Activated CD4-positive, alpha-beta T cell treated with anti-CD3 and anti-CD28 coated beads, Interleukin-2, Interleukin-6, amounts not matched to agents 100 ng/mL and 50 ng/mL, durations not matched to agents 16 hours and 8 hours (primary cell): ENCODE data around the gene HIP1.
A peak's percentile ranks its signal among the peaks of the same experiment; 100 is the strongest.
"Not testable (repeated sequence)": the region's sequence is repeated elsewhere in the genome, so short reads cannot be mapped to it uniquely, and the experiment has no call there.

ENCODE experiments used
- DNase-seq: peaks from one replicate; pipeline ENCODE4 v3.0.0-alpha.2; 2020

Gene HIP1

DNA sequence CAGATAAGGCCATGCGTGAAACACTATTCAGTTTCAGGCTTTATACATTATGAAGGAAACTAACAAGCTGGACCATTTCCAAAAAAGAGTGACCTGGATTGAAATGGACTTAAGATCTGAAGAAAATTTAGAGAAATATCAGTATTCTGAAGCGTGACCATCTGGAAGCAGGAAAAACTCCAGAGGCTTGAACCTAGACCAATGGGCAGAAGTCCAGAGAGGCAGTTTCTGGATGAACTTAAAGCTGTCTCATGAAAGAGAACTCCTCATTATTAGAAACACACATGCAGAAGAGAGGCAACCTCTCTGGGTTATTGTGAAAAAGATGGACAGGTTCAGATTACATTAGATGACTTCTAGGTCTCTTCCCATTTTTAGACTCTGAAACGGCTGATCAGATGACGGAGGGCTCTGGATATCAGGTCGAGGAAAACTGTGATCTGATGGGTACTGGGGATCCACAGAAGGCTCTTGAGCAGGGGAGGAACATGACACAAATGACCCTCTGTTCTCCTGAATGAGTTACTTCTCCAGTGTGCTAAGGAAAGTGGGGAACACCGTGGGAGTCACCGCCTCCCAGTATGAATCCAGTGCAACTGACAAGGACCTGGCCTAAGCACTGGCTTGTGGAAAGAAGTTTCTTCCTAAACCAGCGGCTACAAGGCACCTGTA is 130.2 kb downstream of the HIP1 start:
- no peak for DNase-seq

GRCh38 chr7:75604408-75604807 is 134.3 kb downstream of the HIP1 start:
- no peak for DNase-seq

- not testable (repeated sequence) for DNase-seq
These were observed 135.9 kb downstream of the HIP1 start for GRCh38 chr7:75602831-75603230.

- DNase-seq, result no peak
These were observed 137.2 kb downstream of the HIP1 start for GRCh38 chr7:75601539-75601938.

GRCh38 chr7:75600748-75601147 is 138.0 kb downstream of the HIP1 start:
- DNase-seq, result not testable (repeated sequence)

GRCh38 chr7:75599244-75599781 is 139.4 kb downstream of the HIP1 start:
- no peak for DNase-seq

GRCh38 chr7:75596727-75597614 is 141.8 kb downstream of the HIP1 start:
- DNase-seq, result peak; percentile 90

DNA sequence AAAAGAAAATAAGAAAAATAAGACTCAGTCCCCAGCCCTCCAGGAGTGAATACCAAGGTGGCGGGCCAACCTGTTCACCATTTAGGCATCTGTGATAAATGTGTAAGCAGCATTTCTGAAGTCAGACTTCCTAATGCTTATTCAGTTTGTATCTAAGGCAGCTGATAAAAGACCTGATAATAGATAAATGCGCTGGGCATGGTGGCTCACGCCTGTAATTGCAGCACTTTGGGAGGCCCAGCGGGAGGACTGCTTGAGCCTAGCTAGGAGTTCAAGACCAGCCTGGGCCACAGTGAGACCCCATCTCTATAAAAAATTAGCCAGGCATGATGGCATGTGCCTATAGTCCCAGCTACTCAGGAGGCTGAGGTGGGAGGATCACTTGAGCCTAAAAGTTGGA is 143.0 kb downstream of the HIP1 start:
- no peak for DNase-seq

- DNase-seq, result not testable (repeated sequence)
These were observed 145.1 kb downstream of the HIP1 start for GRCh38 chr7:75593500-75594184.

DNA sequence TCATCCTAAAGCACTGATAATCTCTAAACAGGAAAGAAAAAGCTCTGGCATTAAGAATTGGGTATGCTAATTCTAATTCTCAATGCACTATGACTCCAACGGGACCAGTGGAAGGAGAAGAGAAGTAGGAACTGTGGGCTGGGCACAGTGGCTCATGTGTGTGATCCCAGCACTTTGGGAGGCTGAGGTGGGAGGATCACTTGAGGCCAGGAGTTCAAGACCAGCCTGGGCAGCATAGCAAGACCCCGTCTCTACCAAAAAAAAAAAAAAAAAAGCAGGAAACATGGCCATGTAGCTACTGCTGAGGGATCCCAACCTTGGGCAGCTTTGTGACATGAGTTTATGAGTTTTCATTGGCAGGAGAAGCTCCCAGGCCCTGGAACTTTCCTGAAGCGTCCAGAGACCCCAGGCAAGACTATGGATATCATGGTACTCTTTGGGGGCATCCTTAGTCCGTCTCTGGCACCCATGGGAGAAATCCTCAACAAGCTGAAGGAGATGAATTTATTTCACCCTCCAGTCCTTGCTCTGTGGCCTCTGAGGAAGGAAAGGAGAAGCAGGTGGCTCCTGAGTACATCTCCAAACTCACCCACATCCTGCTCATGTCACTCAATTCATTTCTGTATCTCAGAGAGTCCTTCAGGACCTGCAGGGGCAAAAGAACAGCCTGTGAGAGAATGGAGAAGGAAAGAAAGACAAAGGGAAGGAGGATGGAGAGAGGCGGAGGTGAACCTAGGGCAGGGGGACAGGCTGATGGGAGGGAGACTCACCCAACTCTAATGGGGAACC is 147.1 kb downstream of the HIP1 start:
- DNase-seq, result peak; percentile 28

DNA sequence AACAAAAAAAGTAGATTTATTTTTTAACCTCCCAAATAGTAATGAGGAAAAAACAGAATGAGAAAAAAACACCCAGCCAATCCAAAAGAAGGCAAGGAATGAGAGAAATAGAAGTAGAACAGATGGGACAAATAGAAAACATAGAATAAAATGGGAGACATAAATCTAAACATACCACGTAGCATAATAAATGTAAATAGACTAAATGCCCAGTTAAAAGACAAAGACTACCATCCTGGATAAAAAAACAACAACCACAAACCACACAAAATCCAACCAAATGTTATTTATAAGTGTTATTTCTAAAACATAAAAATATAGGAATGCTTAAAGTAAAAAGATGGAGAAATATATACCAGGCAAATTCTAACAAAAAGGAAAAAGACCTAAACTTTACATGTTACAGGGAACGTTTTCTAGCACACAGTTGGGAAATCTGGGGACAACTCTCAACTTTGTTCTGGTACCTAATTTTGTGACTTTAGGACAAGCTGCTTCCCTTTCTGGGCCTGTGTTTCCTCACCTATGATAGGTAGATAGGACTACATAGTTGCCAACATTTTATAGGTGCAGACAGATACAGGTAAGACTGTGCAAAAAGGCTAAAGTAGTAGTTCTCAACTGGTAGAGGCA is 148.3 kb downstream of the HIP1 start:
- DNase-seq, result no peak

- no peak for DNase-seq
These were observed 154.4 kb downstream of the HIP1 start for GRCh38 chr7:75584354-75584753.

- DNase-seq, result no peak
These were observed 155.5 kb downstream of the HIP1 start for GRCh38 chr7:75583255-75583654.

- no peak for DNase-seq
These were observed 158.8 kb downstream of the HIP1 start for GRCh38 chr7:75579899-75580298.

DNA sequence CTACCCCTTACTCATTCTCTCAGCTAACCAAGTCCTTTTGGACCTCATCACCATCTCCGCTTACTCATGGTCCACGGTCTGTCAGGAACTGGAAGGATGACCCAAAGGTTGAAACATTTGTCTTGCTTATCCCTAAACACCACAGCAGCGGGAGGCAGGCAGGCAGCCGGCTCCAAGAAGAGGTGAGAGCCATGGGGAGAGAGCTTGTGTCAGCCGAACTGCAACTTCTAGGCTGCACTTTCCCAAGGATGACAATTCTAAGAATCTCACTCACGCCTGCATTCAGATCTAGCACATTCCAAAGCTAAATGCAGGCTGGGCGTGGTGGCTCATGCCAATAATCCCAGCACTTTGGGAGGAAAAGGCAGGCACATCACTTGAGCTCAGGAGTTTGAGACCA is 160.7 kb downstream of the HIP1 start:
- no peak for DNase-seq

- no peak for DNase-seq
These were observed 163.1 kb downstream of the HIP1 start for GRCh38 chr7:75575488-75576121.

DNA sequence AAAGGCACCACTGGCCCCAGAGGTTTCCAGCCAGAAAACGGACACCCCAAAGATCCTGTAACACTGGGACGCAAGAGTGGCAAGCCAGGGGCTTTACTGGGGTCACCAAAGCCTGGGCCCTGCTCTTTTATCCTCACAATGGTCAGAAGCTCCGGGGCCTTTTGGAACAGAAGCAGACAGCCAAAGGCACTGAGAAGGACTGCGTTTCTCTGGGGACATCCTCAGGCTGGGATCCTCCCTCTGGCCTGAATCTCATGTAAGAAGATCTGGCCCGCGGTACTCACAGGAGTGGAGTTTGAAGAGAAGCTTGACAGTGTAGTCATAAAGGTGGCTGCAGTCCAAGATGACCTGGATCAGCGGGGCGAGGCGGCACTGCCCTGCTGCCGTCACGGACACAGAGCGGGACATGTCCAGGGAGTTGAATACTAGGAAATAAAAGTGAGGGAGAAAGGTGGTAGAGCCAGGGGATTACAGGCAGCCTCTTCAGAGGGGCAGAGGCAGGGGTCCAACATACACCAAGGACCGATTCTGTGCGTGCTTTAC is 165.2 kb downstream of the HIP1 start:
- no peak for DNase-seq

DNA sequence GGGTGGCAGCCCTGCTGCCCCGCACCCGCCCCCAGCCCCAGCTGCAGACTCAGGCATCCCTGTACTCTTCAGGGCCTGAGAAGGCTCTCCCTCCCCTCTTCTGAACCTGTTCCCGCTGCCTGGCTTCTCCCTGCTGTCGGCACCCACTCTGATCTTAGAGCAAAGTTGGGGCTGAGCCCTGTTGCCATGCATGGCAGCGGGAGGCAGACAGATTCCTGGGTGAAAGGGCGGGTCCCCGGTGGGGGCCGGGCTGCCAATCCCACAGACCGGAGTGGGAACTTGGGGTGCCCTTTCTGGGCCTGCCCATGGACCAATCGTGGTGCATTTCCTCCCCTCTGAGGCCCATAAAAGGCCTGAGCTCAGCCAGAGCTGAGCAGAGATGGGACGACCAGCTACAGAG is 165.9 kb downstream of the HIP1 start:
- no peak for DNase-seq

GRCh38 chr7:75572396-75572795 is 166.3 kb downstream of the HIP1 start:
- DNase-seq, result no peak

DNA sequence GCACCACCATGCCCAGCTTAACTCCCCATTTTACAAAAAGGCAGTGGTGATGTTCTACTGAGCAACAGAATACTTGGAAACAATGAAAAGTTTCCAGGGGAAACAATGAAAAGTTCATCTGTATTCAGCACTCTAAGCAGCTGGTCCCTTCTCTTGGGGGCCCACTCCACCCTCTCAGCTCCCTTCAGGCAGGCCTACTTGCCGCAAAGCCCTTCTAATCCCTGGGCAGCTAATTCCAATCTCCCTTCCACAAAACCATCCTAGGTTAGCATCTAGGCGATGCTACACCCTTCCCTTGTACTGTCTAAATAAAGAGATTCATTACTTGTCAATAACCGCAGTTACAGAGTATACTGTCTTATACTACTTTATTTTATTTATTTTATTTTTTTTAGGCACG is 167.5 kb downstream of the HIP1 start:
- DNase-seq, result no peak

DNA sequence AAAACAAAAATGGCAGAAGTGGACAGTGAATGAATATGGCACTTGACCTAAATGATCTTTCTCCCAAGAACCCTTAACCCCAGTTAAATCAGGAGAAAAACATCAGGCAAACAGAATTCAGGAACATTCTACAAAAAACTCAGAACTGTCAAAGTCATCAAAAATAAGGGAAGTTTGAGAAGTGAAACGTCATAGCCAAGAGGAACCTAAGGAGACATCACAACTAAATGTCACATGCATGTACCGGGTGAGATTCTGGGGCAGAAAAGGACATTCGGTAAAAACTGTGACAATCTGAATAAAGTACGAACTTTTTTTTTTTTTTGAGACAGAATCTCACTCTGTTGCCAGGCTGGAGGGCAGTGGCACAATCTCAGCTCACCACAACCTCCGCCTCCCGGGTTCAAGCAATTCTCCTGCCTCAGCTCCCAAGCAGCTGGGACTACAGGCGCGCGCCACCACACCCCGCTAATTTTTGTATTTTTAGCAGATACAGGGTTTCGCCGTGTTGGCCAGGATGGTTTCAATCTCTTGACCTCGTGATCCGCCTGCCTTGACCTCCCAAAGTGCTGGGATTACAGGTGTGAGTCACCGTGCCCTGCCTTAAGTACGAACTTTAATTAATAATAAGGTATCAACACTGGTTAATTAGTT is 169.0 kb downstream of the HIP1 start:
- not testable (repeated sequence) for DNase-seq
